SU-DHL-6 (cell line): ENCODE results near the gene LILRA5.

ENCODE experiments used
- H2AFZ ChIP-seq: fragments of 200-600 bp; sonication (generic); 2 replicates; pipeline ENCODE4 v1.6.1; 2014; ENCODE audit warnings: low read depth, mild to moderate bottlenecking, moderate library complexity, mixed read lengths, antibody characterized with exemption, low read length; ENCODE audit not compliant: severe bottlenecking
- H3F3A ChIP-seq: fragments of 200-600 bp; shearing (Covaris generic); 2 replicates; pipeline ENCODE4 v1.6.0; 2016; ENCODE audit warnings: antibody characterized with exemption, mild to moderate bottlenecking; ENCODE audit not compliant: insufficient read depth
- H3K27ac ChIP-seq: fragments of 200-600 bp; sonication (generic); 2 replicates; pipeline ENCODE4 v1.5.1; 2016; ENCODE audit warnings: low read depth, mild to moderate bottlenecking, low read length, moderate library complexity, mixed read lengths
- H3K27me3 ChIP-seq: fragments of 200-600 bp; sonication (generic), shearing (Covaris generic); 2 replicates; pipeline ENCODE4 v1.6.0; 2014; ENCODE audit warnings: mild to moderate bottlenecking, low read length
- H3K36me3 ChIP-seq: fragments of 200-600 bp; sonication (generic); 2 replicates; pipeline ENCODE4 v1.6.1; 2014; ENCODE audit warnings: mild to moderate bottlenecking, low read length, mixed read lengths
- H3K4me2 ChIP-seq: fragments of 300-600, 200-600 bp; shearing (Covaris generic), sonication (generic); 2 replicates; pipeline ENCODE4 v1.6.0; 2014; ENCODE audit warnings: low read length, low read depth, mild to moderate bottlenecking; ENCODE audit not compliant: poor library complexity, severe bottlenecking
- H3K4me3 ChIP-seq: fragments of 200-600 bp; sonication (generic); 2 replicates; pipeline ENCODE4 v1.5.1; 2014; ENCODE audit warnings: antibody characterized with exemption, low read length, mild to moderate bottlenecking, mixed read lengths; ENCODE audit not compliant: insufficient read depth, poor library complexity, severe bottlenecking
- H3K79me2 ChIP-seq: fragments of 200-600 bp; sonication (generic); 2 replicates; pipeline ENCODE4 v1.6.1; 2014; ENCODE audit warnings: mild to moderate bottlenecking, low read length, moderate library complexity; ENCODE audit not compliant: insufficient read depth
- H3K9ac ChIP-seq: fragments of 200-600 bp; sonication (generic); 2 replicates; pipeline ENCODE4 v1.7.0; 2014; ENCODE audit warnings: mild to moderate bottlenecking, low read length
- H3K9me2 ChIP-seq: fragments of 200-600 bp; sonication (generic); replicated peaks from 2 replicates; pipeline ENCODE4 v1.6.1; 2014; ENCODE audit warnings: low read length; ENCODE audit not compliant: insufficient read depth
- H3K9me3 ChIP-seq: fragments of 200-600 bp; sonication (generic); 2 replicates; pipeline ENCODE4 v1.6.1; 2014; ENCODE audit warnings: low read length, mixed read lengths; ENCODE audit not compliant: insufficient read depth
- H4K20me1 ChIP-seq: fragments of 200-600 bp; sonication (generic); 2 replicates; pipeline ENCODE4 v1.6.1; 2014; ENCODE audit warnings: low read depth, mild to moderate bottlenecking, antibody characterized with exemption, low read length, moderate library complexity, mixed read lengths
- EZH2phosphoT487 ChIP-seq: fragments of 200-600 bp; sonication (generic), shearing (Covaris generic); conservative IDR thresholded peaks from 2 replicates; pipeline ENCODE4 v1.6.1; 2018; ENCODE audit warnings: mild to moderate bottlenecking, antibody characterized with exemption, low read length, moderate library complexity, mixed read lengths
- TF ChIP-seq, protein P1 (sequence below): fragments of 200-600 bp; sonication (generic); IDR thresholded peaks from one replicate; pipeline ENCODE4 v1.5.1; 2017; ENCODE audit warnings: antibody characterized with exemption, mild to moderate bottlenecking, low read length, moderate library complexity; ENCODE audit not compliant: insufficient read depth, poor library complexity, severe bottlenecking

LILRA5 gene

GRCh38 chr19:54335979-54336892 is 23.3 kb upstream of the LILRA5 start:
- Histone ChIP-seq H3K27me3 (no peaks in the 10 kb centered on the region), H3K9ac (no peak overlapping the region), H2AFZ (no peak overlapping the region), H3K9me3 (no peaks in the 10 kb centered on the region), H3K4me3 (no peak overlapping the region), H3K36me3 (no peaks in the 10 kb centered on the region), H3F3A (no peaks in the 10 kb centered on the region), H3K27ac (no peak overlapping the region), H3K9me2 (no peaks in the 10 kb centered on the region), H4K20me1 (no peaks in the 10 kb centered on the region), H3K4me2 (no peak overlapping the region), H3K79me2 (no peaks in the 10 kb centered on the region)
- TF ChIP-seq, protein P1, sequence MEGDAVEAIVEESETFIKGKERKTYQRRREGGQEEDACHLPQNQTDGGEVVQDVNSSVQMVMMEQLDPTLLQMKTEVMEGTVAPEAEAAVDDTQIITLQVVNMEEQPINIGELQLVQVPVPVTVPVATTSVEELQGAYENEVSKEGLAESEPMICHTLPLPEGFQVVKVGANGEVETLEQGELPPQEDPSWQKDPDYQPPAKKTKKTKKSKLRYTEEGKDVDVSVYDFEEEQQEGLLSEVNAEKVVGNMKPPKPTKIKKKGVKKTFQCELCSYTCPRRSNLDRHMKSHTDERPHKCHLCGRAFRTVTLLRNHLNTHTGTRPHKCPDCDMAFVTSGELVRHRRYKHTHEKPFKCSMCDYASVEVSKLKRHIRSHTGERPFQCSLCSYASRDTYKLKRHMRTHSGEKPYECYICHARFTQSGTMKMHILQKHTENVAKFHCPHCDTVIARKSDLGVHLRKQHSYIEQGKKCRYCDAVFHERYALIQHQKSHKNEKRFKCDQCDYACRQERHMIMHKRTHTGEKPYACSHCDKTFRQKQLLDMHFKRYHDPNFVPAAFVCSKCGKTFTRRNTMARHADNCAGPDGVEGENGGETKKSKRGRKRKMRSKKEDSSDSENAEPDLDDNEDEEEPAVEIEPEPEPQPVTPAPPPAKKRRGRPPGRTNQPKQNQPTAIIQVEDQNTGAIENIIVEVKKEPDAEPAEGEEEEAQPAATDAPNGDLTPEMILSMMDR = no peak
- no peak for TF ChIP-seq EZH2phosphoT487

DNA sequence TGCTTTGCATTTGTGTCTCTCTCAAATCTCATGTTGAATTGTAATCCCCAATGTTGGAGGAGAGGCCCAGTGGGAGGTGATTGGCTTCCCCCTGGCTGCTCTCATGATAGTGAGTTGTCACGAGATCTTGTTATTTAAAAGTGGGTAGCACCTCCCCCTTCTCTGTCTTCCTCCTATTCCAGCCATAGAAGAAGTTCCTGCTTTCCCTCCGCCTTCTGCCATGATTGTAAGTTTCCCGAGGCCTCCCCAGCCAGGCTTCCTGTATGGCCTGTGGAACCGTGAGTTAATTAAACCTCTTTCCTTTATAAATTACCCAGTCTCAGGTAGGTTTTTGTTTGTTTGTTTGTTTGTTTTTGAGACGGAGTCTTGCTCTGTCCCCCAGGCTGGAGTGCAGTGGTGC is 22.2 kb upstream of the LILRA5 start:
- Histone ChIP-seq H3K4me2 (no peak overlapping the region), H3K79me2 (no peaks in the 10 kb centered on the region), H3K9me3 (no peaks in the 10 kb centered on the region), H3K9ac (no peak overlapping the region), H3K27ac (no peak overlapping the region), H4K20me1 (no peaks in the 10 kb centered on the region), H3K27me3 (no peaks in the 10 kb centered on the region), H2AFZ (no peak overlapping the region), H3K36me3 (no peaks in the 10 kb centered on the region), H3K9me2 (no peaks in the 10 kb centered on the region), H3K4me3 (no peak overlapping the region), H3F3A (no peaks in the 10 kb centered on the region)
- TF ChIP-seq, protein P1 = no peak
- no peak for TF ChIP-seq EZH2phosphoT487

DNA sequence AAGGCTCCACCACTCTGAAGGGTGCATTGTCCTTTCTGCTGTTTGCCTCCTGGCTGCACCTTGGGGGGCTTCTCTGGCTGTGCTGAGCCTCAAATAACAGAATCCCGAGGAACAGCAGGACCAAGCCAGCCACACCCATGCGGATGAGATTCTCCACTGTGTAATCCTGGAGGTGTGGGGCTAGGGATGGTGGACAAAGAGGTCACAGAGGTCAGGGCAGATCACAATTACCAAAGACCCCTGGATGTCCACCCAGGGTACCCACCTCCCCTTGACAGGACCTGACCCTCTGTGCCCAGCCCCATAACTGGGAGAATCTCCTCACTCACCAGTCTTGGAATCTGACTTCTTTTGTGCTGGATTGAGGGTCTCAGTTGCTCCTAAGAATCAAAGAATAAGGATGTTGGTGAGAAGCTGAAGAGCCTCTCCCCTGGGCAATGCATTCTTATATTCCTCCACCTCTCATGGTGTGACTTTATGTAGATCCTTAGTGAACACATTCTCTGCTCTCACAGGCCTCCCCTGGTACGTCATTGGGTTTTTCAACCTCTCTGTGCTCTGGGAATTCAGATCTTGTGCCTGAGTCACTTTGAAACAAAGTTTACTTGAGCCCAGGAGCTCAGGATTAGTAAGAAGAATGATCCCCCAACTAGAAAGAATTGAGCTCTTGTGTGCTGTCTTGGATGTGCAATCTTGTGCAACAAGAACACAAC is 20.8 kb upstream of the LILRA5 start:
- Histone ChIP-seq H3K79me2 (no peaks in the 10 kb centered on the region), H3K9me2 (no peaks in the 10 kb centered on the region), H4K20me1 (no peaks in the 10 kb centered on the region), H3K9ac (no peak overlapping the region), H3K4me2 (no peak overlapping the region), H3K27me3 (no peaks in the 10 kb centered on the region), H3K9me3 (no peaks in the 10 kb centered on the region), H3K4me3 (no peak overlapping the region), H3K36me3 (no peaks in the 10 kb centered on the region), H2AFZ (no peak overlapping the region), H3F3A (no peaks in the 10 kb centered on the region), H3K27ac (no peak overlapping the region)
- TF ChIP-seq, protein P1 = no peak
- TF ChIP-seq EZH2phosphoT487 = no peak
